Stimulated activated CD8-positive, alpha-beta memory T cell treated with anti-CD3 and anti-CD28 coated beads, Interleukin-15, amount 100 ng/mL, for 24 hours (primary cell): ENCODE data around the gene USP28.

ENCODE experiments used
- DNase-seq: peaks from one replicate; pipeline ENCODE4 v3.0.0-alpha.2; 2020; ENCODE audit warnings: low read depth

The USP28 gene

GRCh38 chr11:113877670-113878055, 2.3 kb upstream of the USP28 start:
- DNase-seq = no peak

GRCh38 chr11:113876798-113877669, 1.7 kb upstream of the USP28 start:
- DNase-seq = no peak

GRCh38 chr11:113876074-113876797, 864 bp upstream of the USP28 start:
- no peak for DNase-seq

GRCh38 chr11:113874581-113875233, 665 bp downstream of the USP28 start:
- DNase-seq = no peak

GRCh38 chr11:113874096-113874495, 1.3 kb downstream of the USP28 start:
- no peak for DNase-seq

- DNase-seq = no peak
Observed at GRCh38 chr11:113873236-113873626, 2.1 kb downstream of the USP28 start.

GRCh38 chr11:113871336-113871735, 4.0 kb downstream of the USP28 start:
- DNase-seq = no peak

- DNase-seq = no peak
Observed at GRCh38 chr11:113867843-113868503, 7.4 kb downstream of the USP28 start.

- no peak for DNase-seq
Observed at GRCh38 chr11:113865873-113866272, 9.5 kb downstream of the USP28 start.

GRCh38 chr11:113864410-113864809, 11.0 kb downstream of the USP28 start:
- no peak for DNase-seq

GRCh38 chr11:113862435-113862834, 12.9 kb downstream of the USP28 start:
- no peak for DNase-seq

GRCh38 chr11:113859665-113860064, 15.7 kb downstream of the USP28 start:
- no peak for DNase-seq

GRCh38 chr11:113856966-113857759, 18.2 kb downstream of the USP28 start:
- no peak for DNase-seq

- DNase-seq = no peak
Observed at GRCh38 chr11:113855803-113856202, 19.6 kb downstream of the USP28 start.

GRCh38 chr11:113850188-113850587, 25.2 kb downstream of the USP28 start:
- no peak for DNase-seq

GRCh38 chr11:113849713-113850112, 25.7 kb downstream of the USP28 start:
- DNase-seq = no peak

GRCh38 chr11:113847580-113847979, 27.8 kb downstream of the USP28 start:
- no peak for DNase-seq

GRCh38 chr11:113847111-113847510, 28.3 kb downstream of the USP28 start:
- no peak for DNase-seq

- DNase-seq = no peak
Observed at GRCh38 chr11:113841691-113842090, 33.7 kb downstream of the USP28 start.

GRCh38 chr11:113840932-113841664, 34.3 kb downstream of the USP28 start:
- no peak for DNase-seq

GRCh38 chr11:113839842-113840241, 35.5 kb downstream of the USP28 start:
- DNase-seq = no peak
